Epithelial cell of proximal tubule (primary cell): ENCODE results near the gene PPY. TPM values are rescaled to one million over a fixed set of nuclear protein-coding genes. Genes with fewer than 3 reads are reported as not detected.
"Not testable (repeated sequence)": the region's sequence is repeated elsewhere in the genome, so short reads cannot be mapped to it uniquely, and the experiment has no call there.

ENCODE experiments used
- DNase-seq: peaks from one replicate; pipeline ENCODE4 v3.0.0-alpha.2; 2011; ENCODE audit warnings: low read depth
- H3K4me3 ChIP-seq: 2 replicates; pipeline ENCODE4 v1.5.1; 2011; ENCODE audit warnings: low read depth, mild to moderate bottlenecking, low read length
- total RNA-seq: library from RNA; depleted of rRNA; stranded (reverse); fragments of >200 nt; gene quantifications from 2 replicates; pipeline ENCODE4 v1.2.3, GENCODE V29; 2015
- TF ChIP-seq, protein P1 (sequence below): conservative IDR thresholded peaks from 2 replicates; pipeline ENCODE4 v1.5.1; 2012; ENCODE audit warnings: low read depth, mild to moderate bottlenecking, low read length

PPY gene
- total RNA-seq, 1 donor from 2014 or later, result not detected

- TF ChIP-seq, protein P1, sequence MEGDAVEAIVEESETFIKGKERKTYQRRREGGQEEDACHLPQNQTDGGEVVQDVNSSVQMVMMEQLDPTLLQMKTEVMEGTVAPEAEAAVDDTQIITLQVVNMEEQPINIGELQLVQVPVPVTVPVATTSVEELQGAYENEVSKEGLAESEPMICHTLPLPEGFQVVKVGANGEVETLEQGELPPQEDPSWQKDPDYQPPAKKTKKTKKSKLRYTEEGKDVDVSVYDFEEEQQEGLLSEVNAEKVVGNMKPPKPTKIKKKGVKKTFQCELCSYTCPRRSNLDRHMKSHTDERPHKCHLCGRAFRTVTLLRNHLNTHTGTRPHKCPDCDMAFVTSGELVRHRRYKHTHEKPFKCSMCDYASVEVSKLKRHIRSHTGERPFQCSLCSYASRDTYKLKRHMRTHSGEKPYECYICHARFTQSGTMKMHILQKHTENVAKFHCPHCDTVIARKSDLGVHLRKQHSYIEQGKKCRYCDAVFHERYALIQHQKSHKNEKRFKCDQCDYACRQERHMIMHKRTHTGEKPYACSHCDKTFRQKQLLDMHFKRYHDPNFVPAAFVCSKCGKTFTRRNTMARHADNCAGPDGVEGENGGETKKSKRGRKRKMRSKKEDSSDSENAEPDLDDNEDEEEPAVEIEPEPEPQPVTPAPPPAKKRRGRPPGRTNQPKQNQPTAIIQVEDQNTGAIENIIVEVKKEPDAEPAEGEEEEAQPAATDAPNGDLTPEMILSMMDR, result no peak
- no peak for DNase-seq
- H3K4me3 ChIP-seq, result no peak overlapping the region
Measured at GRCh38 chr17:43928609-43929008, 13.7 kb downstream of the PPY start.

- not testable (repeated sequence) for H3K4me3 ChIP-seq, DNase-seq
Measured at GRCh38 chr17:43927929-43928328, 14.3 kb downstream of the PPY start.

DNA sequence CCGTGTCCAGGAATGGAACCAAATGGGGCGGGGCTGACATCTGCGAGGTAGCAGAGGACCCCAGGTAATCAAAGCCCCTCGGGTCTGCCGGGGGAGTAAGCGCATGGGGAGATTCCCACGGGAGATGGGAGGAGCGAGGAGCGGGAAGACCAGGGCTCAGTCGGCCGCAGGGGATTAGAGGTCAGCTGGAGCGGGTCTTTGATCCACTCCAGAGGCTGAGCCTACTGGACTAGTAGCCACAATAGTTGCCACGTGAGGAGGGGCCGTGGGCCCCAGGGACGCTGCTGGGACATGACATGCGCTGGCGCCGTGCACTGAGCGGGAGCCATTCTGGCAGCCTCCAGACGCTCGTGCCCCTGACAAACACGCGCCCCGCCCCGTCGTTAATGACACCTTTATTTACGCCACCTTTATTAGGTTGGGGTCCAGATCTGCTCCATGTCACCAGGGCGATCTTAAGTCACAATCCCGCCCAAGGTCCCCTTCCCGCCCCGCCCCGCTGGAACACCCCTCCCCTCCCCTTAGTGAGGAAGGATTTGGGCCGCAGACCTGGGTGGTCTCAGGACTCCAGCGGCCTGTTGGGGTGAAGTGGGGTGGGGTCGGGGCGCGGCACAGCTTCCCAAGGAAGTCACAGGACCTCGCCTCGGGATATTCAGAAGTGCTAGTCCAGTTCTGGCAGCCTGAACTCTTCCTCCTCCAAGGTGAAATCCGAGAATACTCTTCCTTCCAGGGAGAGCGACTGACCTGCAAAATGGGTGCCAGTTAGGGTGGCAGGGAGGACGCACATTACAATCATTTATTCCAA, 15.0 kb downstream of the PPY start:
- peak overlapping the region; percentile 10 for H3K4me3 ChIP-seq
- TF ChIP-seq, protein P1, result no peak
- DNase-seq, result no peak

DNA sequence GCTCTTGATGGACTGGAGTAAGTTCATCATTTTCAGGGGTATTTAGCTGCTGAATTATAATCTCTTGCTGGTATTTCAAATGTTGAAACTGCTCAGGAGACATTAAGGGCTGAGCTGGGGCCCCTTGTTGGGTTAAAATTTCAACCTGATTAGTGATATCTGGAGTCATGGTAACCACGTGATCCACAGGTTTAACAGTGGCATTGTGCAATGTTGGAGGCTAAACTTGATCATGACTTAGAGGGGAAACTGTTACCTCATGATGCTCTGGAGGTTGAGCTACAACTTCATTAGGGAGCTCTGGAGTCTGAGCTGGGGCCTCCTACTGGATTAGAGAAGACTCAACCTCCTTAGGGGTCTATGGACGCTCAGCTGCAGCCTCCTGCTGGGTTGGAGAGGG, 17.7 kb downstream of the PPY start:
- DNase-seq, result no peak
- H3K4me3 ChIP-seq, result no peak overlapping the region
- TF ChIP-seq, protein P1, result no peak

DNA sequence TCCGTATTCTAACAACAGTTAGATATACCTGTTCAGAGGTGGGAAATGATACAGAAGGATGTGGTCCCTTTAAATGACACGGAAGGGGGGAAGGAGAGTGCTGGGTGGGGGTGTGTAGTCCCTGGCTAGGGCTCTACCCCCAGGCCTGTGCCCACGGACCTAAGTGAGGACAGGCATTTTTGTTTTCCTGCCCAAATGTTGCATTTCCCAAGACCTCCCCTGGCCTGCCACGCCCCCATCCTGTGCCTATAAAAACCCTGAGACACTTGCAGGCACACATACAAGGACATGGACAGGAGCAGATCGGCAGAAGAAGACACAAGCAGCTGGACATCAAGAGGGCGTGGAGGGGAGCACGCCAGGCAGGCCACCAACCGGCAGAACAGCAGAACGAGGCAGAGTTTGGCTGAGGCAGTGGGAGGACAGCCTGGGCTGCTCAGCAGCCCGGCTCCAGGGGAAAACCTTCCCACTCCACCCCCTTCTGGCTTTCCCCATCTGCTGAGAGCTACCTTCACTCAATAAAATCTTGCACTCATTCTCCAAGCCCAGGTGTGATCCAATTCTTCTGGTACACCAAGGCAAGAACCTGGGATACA, 21.7 kb downstream of the PPY start:
- DNase-seq, result no peak
- H3K4me3 ChIP-seq, result no peak overlapping the region
- TF ChIP-seq, protein P1, result no peak

DNA sequence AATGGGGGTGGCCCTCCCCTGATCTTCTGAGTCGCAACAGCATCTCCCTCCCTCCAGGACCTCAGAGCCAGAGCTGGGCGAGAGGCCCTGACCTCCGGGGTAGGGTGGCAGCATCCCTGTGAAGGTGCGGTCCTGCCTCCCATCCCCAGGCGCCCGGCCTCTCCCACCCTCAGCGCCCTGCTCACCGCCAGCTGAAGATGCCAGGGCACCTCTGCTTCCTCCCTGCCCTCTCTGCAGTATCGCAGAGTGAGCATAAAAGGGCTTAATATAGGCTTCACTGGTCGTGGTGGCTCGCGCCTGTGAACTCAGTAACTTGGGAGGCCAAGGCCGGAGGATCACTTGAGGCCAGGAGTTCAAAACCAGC, 24.3 kb downstream of the PPY start:
- TF ChIP-seq, protein P1, result no peak
- DNase-seq, result no peak
- no peak overlapping the region for H3K4me3 ChIP-seq

DNA sequence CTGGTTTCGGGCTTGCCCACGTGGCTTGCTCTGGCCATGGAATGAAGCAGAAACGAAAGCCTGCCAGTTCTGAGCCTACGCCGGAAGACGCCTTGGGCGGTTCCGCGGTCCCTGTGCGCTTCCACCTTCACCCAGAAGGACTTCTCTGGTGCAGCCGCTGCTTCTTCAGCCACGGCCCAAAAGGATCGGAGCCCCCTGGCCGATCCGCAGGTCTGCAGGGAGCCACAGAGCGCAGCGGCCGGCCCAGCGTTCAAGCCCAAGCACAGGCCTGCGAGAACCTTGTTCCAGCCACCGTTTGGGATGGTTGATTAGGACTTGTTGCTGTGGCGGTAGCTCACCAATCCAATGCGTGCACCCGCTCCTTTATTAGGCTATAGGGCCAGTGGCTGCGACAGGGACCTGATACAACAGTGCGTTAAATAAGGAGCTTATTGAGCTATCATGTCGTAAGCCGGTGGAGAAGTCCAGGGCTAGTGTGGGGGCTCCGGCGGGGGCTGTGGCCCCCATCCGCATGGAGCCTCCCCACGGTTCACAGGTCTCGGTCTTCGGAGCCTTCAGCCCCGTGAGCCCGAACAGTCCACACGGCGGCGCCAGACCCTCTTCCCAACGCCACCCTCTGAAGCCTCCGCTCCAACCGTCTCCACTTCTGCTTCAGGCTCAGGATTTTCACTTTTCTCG, 24.8 kb downstream of the PPY start:
- no peak for DNase-seq
- TF ChIP-seq, protein P1, result peak; percentile 47
- H3K4me3 ChIP-seq, result no peak overlapping the region
